ENCODE data around the gene RGP1. TPM values are rescaled to one million over a fixed set of nuclear protein-coding genes. Genes with fewer than 3 reads are reported as not detected.

Gene RGP1
- total RNA-seq, 1 donor from 2014 or later, result 11.8 TPM

DNA sequence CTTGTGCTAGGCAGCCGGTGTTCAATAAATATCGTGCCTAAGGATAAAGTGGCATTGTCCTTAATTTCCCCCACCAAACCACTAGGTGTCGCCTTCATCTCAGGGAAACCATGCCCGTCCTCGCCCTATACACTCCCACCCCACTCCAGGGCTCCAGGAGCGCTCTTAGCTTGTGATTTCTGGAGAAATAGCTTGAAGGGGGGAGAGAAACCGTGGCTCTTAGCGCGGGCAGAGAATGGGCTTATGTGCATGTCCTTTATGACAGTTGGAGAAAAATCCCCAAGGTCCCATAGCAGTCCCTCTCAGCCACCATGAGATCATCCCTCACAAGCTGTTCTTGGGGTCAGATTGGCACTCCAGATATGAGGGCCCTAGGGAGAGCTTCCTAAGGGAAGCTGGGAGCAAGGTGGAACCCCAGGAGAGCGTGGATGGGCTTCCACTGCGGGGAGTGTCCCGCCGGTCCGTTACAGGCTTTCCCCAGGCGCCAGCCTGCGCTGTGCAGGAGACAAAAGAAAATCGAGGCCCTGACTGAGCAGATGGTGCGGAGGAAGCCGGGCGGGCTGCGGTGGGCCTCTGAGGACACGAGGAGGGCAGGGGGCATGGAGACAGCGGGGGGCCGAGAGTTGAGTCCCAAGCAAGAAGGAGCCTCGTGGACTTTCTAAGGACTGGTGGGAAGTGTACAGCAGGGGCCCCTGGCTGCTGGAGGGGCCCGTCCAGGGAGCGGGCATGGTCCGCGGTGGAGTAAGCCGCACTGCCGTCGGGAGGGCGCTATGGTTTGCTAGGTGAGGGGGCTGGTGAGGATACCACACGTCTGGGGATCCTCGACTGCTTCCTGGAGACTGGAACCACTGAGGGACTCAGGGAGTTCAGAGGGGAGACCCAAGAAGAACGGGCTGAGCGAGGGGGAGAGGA is 41.6 kb downstream of the RGP1 start:
- no peaks in the 10 kb centered on the region for H3K36me3 ChIP-seq (ENCODE audit: control insufficient read depth, insufficient read depth, low read length)
- DNase-seq (ENCODE audit: low read depth) (peak; percentile 70), FAIRE-seq (peak; percentile 95)
- no peak overlapping the region for H3K4me3 ChIP-seq (ENCODE audit: low read depth, low read length)
- no peaks in the 10 kb centered on the region for H3K27me3 ChIP-seq (ENCODE audit: control insufficient read depth, insufficient read depth, low read length)
- TF ChIP-seq, protein P1, sequence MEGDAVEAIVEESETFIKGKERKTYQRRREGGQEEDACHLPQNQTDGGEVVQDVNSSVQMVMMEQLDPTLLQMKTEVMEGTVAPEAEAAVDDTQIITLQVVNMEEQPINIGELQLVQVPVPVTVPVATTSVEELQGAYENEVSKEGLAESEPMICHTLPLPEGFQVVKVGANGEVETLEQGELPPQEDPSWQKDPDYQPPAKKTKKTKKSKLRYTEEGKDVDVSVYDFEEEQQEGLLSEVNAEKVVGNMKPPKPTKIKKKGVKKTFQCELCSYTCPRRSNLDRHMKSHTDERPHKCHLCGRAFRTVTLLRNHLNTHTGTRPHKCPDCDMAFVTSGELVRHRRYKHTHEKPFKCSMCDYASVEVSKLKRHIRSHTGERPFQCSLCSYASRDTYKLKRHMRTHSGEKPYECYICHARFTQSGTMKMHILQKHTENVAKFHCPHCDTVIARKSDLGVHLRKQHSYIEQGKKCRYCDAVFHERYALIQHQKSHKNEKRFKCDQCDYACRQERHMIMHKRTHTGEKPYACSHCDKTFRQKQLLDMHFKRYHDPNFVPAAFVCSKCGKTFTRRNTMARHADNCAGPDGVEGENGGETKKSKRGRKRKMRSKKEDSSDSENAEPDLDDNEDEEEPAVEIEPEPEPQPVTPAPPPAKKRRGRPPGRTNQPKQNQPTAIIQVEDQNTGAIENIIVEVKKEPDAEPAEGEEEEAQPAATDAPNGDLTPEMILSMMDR (IDR thresholded peaks at IDR 0.05; ENCODE audit: insufficient read depth, low read length, severe bottlenecking), result peak; percentile 83

DNA sequence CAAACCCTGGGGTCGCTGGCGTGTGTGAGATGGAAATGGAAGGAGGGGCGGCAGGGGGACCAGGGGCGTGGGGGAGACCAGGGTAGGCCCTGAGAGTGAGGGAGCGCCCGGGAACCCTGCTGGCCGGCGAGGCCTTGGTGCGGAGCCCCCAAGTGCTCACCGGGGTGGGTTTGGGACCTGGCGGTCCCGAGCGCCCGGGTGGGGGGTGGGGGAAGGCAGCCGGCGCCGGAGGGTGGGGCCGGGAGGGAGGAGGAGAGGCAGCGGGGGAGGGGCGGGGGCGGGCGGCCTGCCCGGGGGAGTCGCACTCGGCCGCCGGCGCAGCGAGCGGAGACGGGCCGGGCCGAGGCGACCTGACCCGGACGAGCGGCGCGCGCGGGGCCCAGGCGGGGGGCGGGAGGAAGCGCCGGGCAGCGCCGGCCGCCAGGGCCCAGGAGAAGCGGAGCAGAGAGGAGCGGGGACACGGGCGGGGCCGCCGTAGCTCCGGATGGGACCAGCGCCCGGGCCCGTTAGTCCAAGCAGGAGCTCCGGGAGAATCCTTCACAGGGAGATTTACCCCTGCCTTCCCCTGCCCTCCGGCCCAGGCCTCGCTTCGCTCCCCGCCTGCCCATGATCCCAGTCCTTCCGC is 42.3 kb downstream of the RGP1 start, which contains the start of gene NPR2:
NPR2 (plus strand) TSS at position 295 of the 625 bp plus-strand sequence. CDS start 818 bp downstream, outside the sequence.
- FAIRE-seq (no peak), DNase-seq (ENCODE audit: low read depth) (no peak)
- Histone ChIP-seq H3K27me3 (ENCODE audit: control insufficient read depth, insufficient read depth, low read length) (no peaks in the 10 kb centered on the region), H3K36me3 (ENCODE audit: control insufficient read depth, insufficient read depth, low read length) (no peaks in the 10 kb centered on the region), H3K4me3 (ENCODE audit: low read depth, low read length) (peak within 1 kb of the TSS; percentile 37)
- TF ChIP-seq, protein P1 (IDR thresholded peaks at IDR 0.05; ENCODE audit: insufficient read depth, low read length, severe bottlenecking), result no peak

DNA sequence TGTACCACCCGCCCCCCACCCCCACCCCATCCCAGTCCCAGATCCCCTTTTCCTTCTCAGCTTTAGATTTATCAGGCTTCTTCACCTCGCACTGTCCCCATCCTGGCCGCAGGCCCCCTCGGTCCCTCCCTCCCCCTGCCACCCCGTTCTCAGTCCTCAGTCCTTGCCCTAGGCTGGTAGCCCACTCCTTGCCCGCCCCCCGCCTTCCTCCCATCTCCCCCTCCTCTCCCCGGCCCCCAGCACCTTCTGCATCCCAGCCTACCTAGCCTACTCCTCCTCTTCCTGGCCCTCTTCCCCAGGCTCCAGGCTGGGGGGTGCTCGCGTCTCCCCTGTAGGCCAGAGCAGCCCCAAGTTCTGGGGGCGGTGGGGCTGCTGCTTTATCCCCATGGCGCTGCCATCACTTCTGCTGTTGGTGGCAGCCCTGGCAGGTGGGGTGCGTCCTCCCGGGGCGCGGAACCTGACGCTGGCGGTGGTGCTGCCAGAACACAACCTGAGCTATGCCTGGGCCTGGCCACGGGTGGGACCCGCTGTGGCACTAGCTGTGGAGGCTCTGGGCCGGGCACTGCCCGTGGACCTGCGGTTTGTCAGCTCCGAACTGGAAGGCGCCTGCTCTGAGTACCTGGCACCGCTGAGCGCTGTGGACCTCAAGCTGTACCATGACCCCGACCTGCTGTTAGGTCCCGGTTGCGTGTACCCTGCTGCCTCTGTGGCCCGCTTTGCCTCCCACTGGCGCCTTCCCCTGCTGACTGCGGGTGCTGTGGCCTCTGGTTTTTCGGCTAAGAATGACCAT is 43.1 kb downstream of the RGP1 start:
- TF ChIP-seq, protein P1 (IDR thresholded peaks at IDR 0.05; ENCODE audit: insufficient read depth, low read length, severe bottlenecking), result no peak
- DNase-seq (ENCODE audit: low read depth), result no peak
- no peak for FAIRE-seq
- no peaks in the 10 kb centered on the region for H3K36me3 ChIP-seq (ENCODE audit: control insufficient read depth, insufficient read depth, low read length)
- H3K27me3 ChIP-seq (ENCODE audit: control insufficient read depth, insufficient read depth, low read length), result no peaks in the 10 kb centered on the region
- H3K4me3 ChIP-seq (ENCODE audit: low read depth, low read length), result peak overlapping the region; percentile 37

DNA sequence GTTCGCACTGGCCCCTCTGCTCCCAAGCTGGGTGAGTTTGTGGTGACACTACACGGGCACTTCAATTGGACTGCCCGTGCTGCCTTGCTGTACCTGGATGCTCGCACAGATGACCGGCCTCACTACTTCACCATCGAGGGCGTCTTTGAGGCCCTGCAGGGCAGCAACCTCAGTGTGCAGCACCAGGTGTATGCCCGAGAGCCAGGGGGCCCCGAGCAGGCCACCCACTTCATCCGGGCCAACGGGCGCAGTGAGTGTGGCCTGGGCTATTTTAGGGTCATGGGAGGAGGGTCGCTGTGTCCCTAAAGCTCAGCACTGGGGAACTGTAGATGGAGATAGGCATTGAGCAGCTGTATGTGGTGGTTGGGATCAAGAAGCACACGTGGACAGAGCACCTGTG is 43.7 kb downstream of the RGP1 start:
- no peak overlapping the region for H3K4me3 ChIP-seq (ENCODE audit: low read depth, low read length)
- TF ChIP-seq, protein P1 (IDR thresholded peaks at IDR 0.05; ENCODE audit: insufficient read depth, low read length, severe bottlenecking), result no peak
- H3K36me3 ChIP-seq (ENCODE audit: control insufficient read depth, insufficient read depth, low read length), result no peaks in the 10 kb centered on the region
- DNase-seq (ENCODE audit: low read depth), result no peak
- H3K27me3 ChIP-seq (ENCODE audit: control insufficient read depth, insufficient read depth, low read length), result no peaks in the 10 kb centered on the region
- FAIRE-seq, result no peak

DNA sequence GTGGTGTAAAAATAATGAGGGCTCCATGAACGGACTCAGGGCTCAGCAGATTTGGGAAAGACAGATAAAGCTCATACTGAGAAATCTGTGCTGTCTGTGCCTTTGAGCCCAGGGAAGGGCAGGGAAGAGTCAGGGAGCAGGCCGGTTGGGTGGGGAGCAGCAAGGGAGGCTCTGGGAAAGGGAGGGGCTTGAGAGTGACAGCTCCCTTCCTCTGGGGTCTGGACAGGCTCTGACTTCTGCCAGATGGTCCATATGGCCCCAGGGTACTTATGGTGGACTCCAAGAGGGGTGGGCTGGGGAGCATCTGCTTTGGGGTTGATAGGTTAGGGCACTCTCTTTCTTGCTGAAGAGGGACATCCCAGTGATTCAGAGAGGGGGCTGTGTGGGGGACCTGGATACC is 44.4 kb downstream of the RGP1 start:
- Histone ChIP-seq H3K27me3 (ENCODE audit: control insufficient read depth, insufficient read depth, low read length) (no peaks in the 10 kb centered on the region), H3K36me3 (ENCODE audit: control insufficient read depth, insufficient read depth, low read length) (no peaks in the 10 kb centered on the region), H3K4me3 (ENCODE audit: low read depth, low read length) (no peak overlapping the region)
- FAIRE-seq, result no peak
- DNase-seq (ENCODE audit: low read depth), result no peak
- TF ChIP-seq, protein P1 (IDR thresholded peaks at IDR 0.05; ENCODE audit: insufficient read depth, low read length, severe bottlenecking), result no peak

All from bronchial epithelial cell (primary cell).